Skeletal muscle satellite cell (primary cell): ENCODE measurements around the gene TRIM64C. TPM values are rescaled to one million over a fixed set of nuclear protein-coding genes. Genes with fewer than 3 reads are reported as not detected.
"Not testable (repeated sequence)": the region's sequence is repeated elsewhere in the genome, so short reads cannot be mapped to it uniquely, and the experiment has no call there.

ENCODE experiments used
- H3K27me3 ChIP-seq: 2 replicates; pipeline ENCODE4 v1.7.0; 2013; ENCODE audit warnings: low read length; ENCODE audit not compliant: control insufficient read depth, insufficient read depth
- H3K36me3 ChIP-seq: 2 replicates; pipeline ENCODE4 v1.7.0; 2013; ENCODE audit warnings: mild to moderate bottlenecking, control low read depth, low read length; ENCODE audit not compliant: insufficient read depth
- H3K4me1 ChIP-seq: 2 replicates; pipeline ENCODE4 v1.7.0; 2013; ENCODE audit warnings: low read length; ENCODE audit not compliant: control insufficient read depth, insufficient read depth
- H3K4me2 ChIP-seq: 2 replicates; pipeline ENCODE4 v1.7.0; 2013; ENCODE audit warnings: mild to moderate bottlenecking, low read length
- H3K4me3 ChIP-seq: 2 replicates; pipeline ENCODE4 v1.7.0; 2013; ENCODE audit warnings: low read length
- H3K9ac ChIP-seq: 2 replicates; pipeline ENCODE4 v1.7.0; 2013; ENCODE audit warnings: mild to moderate bottlenecking, low read depth, low read length, moderate library complexity
- H3K9me3 ChIP-seq: replicated peaks from 2 replicates; pipeline ENCODE4 v1.7.0; 2013; ENCODE audit warnings: mild to moderate bottlenecking, control low read depth, low read length
- small RNA-seq: library from RNA; depleted of rRNA; stranded (forward); fragments of <200 nt; gene quantifications from one replicate; pipeline ENCODE3, GENCODE V24; 2012
- total RNA-seq: library from RNA; depleted of rRNA; stranded (reverse); fragments of >200 nt; gene quantifications from 2 replicates; pipeline ENCODE4 v1.2.3, GENCODE V29; 2012; rRNA removed

The TRIM64C gene
- total RNA-seq, result not detected in 2 replicates

DNA sequence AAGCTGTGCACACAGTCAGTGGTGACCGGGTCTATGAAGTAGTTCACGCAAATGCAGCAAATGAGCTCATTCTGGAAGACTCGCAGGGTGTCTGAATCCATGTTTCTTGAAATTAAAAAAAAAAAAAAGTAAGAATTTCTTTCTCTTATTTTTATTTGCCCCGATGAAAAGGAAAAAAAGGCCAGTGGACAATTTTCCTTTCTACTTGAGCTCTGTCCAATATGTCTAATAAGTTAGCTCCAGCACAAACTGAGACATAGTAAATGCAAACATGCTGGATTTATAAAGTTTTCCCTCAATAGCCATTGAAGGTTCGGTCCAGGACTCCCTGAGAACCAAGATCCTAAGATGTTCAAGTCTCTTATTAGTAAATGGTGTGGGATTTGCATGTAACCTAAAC is at the start of gene TRIM64C:
TRIM64C (minus strand) TSS at position 101 of the 400 bp plus-strand sequence; CDS start at position 101, 0 bp downstream.
- H3K4me2 ChIP-seq, H3K27me3 ChIP-seq, H3K9ac ChIP-seq, H3K4me3 ChIP-seq, H3K36me3 ChIP-seq, H3K9me3 ChIP-seq, H3K4me1 ChIP-seq: not testable (repeated sequence)

GRCh38 chr11:49102356-49102755 is 43.4 kb upstream of the TRIM64C start:
- not testable (repeated sequence) for H3K9me3 ChIP-seq, H3K4me2 ChIP-seq

GRCh38 chr11:49069897-49070296 is 11.0 kb upstream of the TRIM64C start:
- not testable (repeated sequence) for H3K4me1 ChIP-seq, H3K4me3 ChIP-seq, H3K36me3 ChIP-seq, H3K9ac ChIP-seq, H3K4me2 ChIP-seq, H3K27me3 ChIP-seq, H3K9me3 ChIP-seq

More at GRCh38 chr11:49102356-49102755, 43.4 kb upstream of the TRIM64C start:
- not testable (repeated sequence) for H3K9ac ChIP-seq, H3K4me3 ChIP-seq, H3K4me1 ChIP-seq, H3K27me3 ChIP-seq, H3K36me3 ChIP-seq

- not testable (repeated sequence) for H3K9me3 ChIP-seq, H3K36me3 ChIP-seq, H3K4me2 ChIP-seq, H3K9ac ChIP-seq, H3K27me3 ChIP-seq, H3K4me1 ChIP-seq, H3K4me3 ChIP-seq
These were observed 9.1 kb downstream of the TRIM64C start for GRCh38 chr11:49049821-49050220.

DNA sequence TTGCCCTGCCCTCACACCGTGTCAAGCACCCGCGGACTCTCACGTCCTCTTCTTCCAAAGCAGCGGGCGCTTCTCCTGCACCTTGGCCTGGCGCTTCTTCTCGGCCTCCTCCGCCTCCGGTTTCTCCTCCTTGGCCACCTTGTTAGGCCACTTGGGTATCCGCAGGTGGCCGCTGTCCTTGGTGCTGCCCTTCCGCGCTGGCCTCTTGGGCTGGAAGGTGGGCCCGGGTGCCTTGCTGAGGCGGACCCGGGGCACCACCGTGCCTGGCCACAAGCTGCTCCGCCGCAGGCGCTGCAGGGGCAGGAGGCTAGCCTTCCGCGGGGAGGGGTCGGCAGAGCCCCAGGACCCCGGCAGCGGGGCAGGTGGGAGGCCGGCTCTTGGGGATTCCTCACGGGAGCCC is 10.7 kb downstream of the TRIM64C start:
- H3K27me3 ChIP-seq, H3K4me1 ChIP-seq, H3K36me3 ChIP-seq, H3K4me2 ChIP-seq, H3K4me3 ChIP-seq, H3K9me3 ChIP-seq, H3K9ac ChIP-seq: not testable (repeated sequence)

DNA sequence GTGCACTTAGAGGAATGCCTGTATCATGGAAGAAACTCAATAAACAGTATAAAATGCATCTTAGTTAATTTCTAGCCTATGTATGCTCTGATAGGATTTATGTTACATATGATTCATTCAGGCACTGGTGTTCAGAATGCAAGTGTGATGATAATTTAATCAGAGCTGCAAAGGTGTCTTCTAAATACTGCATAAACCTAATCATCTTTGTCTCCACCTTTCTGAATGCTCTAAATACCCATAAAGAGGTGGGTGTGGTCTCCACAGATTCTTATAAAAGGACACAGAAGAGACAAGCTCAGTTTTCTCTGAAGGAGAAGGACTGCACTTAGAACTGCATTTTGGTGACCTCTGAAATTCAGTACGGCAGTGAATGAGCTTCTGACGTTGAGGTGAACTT is 30.4 kb downstream of the TRIM64C start, which contains the start of gene TRIM49B:
TRIM49B (plus strand) TSS at position 301 of the 400 bp plus-strand sequence. CDS start 2,777 bp downstream, outside the sequence.
- H3K27me3 ChIP-seq, H3K9ac ChIP-seq, H3K4me1 ChIP-seq, H3K4me3 ChIP-seq, H3K36me3 ChIP-seq, H3K4me2 ChIP-seq, H3K9me3 ChIP-seq: not testable (repeated sequence)

Small RNA genes lying within 50 kb of the gene (small RNA-seq; reads per million reads assigned to genes)
- not detected for gene AC084851.1
